HL-60 (cell line): ENCODE results near the gene EPC1.

Experiments used
- GABPA ChIP-seq: IDR thresholded peaks from 2 replicates; pipeline ENCODE4 v1.6.1; 2012; ENCODE audit warnings: low read depth
- TF ChIP-seq, protein P1 (sequence below): IDR thresholded peaks from one replicate; pipeline ENCODE4 v1.5.1; 2011; ENCODE audit warnings: low read length, control low read depth, inconsistent platforms; ENCODE audit not compliant: insufficient read depth

- TF ChIP-seq, protein P1, sequence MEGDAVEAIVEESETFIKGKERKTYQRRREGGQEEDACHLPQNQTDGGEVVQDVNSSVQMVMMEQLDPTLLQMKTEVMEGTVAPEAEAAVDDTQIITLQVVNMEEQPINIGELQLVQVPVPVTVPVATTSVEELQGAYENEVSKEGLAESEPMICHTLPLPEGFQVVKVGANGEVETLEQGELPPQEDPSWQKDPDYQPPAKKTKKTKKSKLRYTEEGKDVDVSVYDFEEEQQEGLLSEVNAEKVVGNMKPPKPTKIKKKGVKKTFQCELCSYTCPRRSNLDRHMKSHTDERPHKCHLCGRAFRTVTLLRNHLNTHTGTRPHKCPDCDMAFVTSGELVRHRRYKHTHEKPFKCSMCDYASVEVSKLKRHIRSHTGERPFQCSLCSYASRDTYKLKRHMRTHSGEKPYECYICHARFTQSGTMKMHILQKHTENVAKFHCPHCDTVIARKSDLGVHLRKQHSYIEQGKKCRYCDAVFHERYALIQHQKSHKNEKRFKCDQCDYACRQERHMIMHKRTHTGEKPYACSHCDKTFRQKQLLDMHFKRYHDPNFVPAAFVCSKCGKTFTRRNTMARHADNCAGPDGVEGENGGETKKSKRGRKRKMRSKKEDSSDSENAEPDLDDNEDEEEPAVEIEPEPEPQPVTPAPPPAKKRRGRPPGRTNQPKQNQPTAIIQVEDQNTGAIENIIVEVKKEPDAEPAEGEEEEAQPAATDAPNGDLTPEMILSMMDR, result no peak
- no peak for TF ChIP-seq GABPA
Measured at GRCh38 chr10:32329061-32329460, 17.9 kb downstream of the EPC1 start.
